K562 (cell line): ENCODE results near the gene EPHX1. TPM values are rescaled to one million over a fixed set of nuclear protein-coding genes. Genes with fewer than 3 reads are reported as not detected.
A peak's percentile ranks its signal among the peaks of the same experiment; 100 is the strongest.

Experiments used
- ATAC-seq: fragments of 200-7000 bp; cut with Tn5 transposase; 3 replicates; pipeline ENCODE4 v1.9.1; 2020; ENCODE audit warnings: moderate library complexity
- BruUV-seq: library from RNA; stranded (reverse); fragments of 400-500 nt; replicated peaks from 2 replicates; lab custom pipeline; 2021; lab: Mats Ljungman, UMichigan
- CTCF ChIA-PET: fragments of 300-600 bp; formaldehyde crosslinking; extraction: SDS; loops from one replicate; lab custom pipeline; 2021; ENCODE audit warnings: low intra/inter-chr PET ratio; lab: Yijun Ruan, JAX
- POLR2A ChIA-PET: fragments of 300-600, 350-650 bp; sonication (Branson Sonifier 250); formaldehyde crosslinking; extraction: SDS; loops from one replicate; lab custom pipeline; 2021; ENCODE audit warnings: antibody characterized with exemption, inconsistent platforms; lab: Yijun Ruan, JAX
- DNase-seq, 4 experiments: peaks; one replicate each; pipeline versions ENCODE4 v3.0.0 to v3.0.0-alpha.2; 2011 to 2018; ENCODE audit warnings: low spot score in 3 of 4, mixed read lengths in 3 of 4; ENCODE audit errors: extremely low read depth in 1 of 4
- FAIRE-seq: peaks from 2 replicates; lab custom pipeline; 2011; peaks lifted over from hg19 to GRCh38; lab: Jason Lieb, UNC
- H2AFZ ChIP-seq: 2 replicates; pipeline ENCODE4 v1.6.0; 2011; ENCODE audit warnings: low read depth, low read length, control low read depth, inconsistent platforms
- H3K27ac ChIP-seq: fragments of 200-600 bp; 3 replicates; pipeline ENCODE4 v1.8.0; 2011; ENCODE audit warnings: low read depth, mild to moderate bottlenecking, control low read depth, inconsistent platforms, low read length, moderate library complexity, mixed read lengths; ENCODE audit errors: extremely low read depth
- H3K27me3 ChIP-seq, 2 experiments: fragments of 300-600 bp in 1 of 2; 2 replicates in 1 of 2; 3 replicates in 1 of 2; pipeline versions ENCODE4 v1.6.0 to v1.8.0; 2011; ENCODE audit warnings: inconsistent platforms in 2 of 2, low read length in 2 of 2, mild to moderate bottlenecking in 1 of 2, mixed read lengths in 1 of 2, moderate library complexity in 1 of 2; ENCODE audit not compliant: control insufficient read depth in 2 of 2, insufficient read depth in 2 of 2
- H3K36me3 ChIP-seq: fragments of 300-600 bp; 3 replicates; pipeline ENCODE4 v1.8.0; 2011; ENCODE audit warnings: mild to moderate bottlenecking, low read length, inconsistent platforms; ENCODE audit not compliant: control insufficient read depth, insufficient read depth
- H3K4me1 ChIP-seq, 2 experiments: fragments of 200-600 bp in 1 of 2; replicated peaks in 1 of 2; 2 replicates in 1 of 2; 3 replicates in 1 of 2; pipeline versions ENCODE4 v1.5.1 to v1.8.0; 2011; ENCODE audit warnings: inconsistent platforms in 2 of 2, low read length in 2 of 2, mild to moderate bottlenecking in 1 of 2, mixed read lengths in 1 of 2, moderate library complexity in 1 of 2; ENCODE audit not compliant: control insufficient read depth in 2 of 2, insufficient read depth in 2 of 2
- H3K4me2 ChIP-seq: 2 replicates; pipeline ENCODE4 v1.6.1; 2011; ENCODE audit warnings: low read length, control low read depth, inconsistent platforms, mixed read lengths; ENCODE audit not compliant: insufficient read depth
- H3K4me3 ChIP-seq: fragments of 200-600 bp; sonication (generic), shearing (Covaris generic); 2 replicates; pipeline ENCODE4 v1.5.1; 2016; ENCODE audit warnings: control low read depth, inconsistent platforms
- H3K79me2 ChIP-seq: fragments of 200-600 bp; 3 replicates; pipeline ENCODE4 v1.8.0; 2011; ENCODE audit warnings: low read length, inconsistent platforms; ENCODE audit not compliant: control insufficient read depth, insufficient read depth
- H3K9ac ChIP-seq, 2 experiments: 2 replicates each; pipeline versions ENCODE4 v1.6.0 to v1.6.1; 2011; ENCODE audit warnings: low read depth in 2 of 2, low read length in 2 of 2, control low read depth in 1 of 2, inconsistent platforms in 1 of 2, mild to moderate bottlenecking in 1 of 2, mixed read lengths in 1 of 2; ENCODE audit not compliant: insufficient read depth in 1 of 2
- H3K9me1 ChIP-seq: one replicate; pipeline ENCODE4 v1.6.0; 2011; ENCODE audit warnings: inconsistent platforms, mild to moderate bottlenecking, low read length, moderate library complexity; ENCODE audit not compliant: control insufficient read depth, insufficient read depth
- H3K9me3 ChIP-seq: replicated peaks from 2 replicates; pipeline ENCODE4 v1.5.1; 2011; ENCODE audit warnings: low read depth, low read length, inconsistent platforms; ENCODE audit not compliant: control insufficient read depth, insufficient read depth
- H4K20me1 ChIP-seq: replicated peaks from 2 replicates; pipeline ENCODE4 v1.6.1; 2011; ENCODE audit warnings: low read length, inconsistent platforms, mixed read lengths; ENCODE audit not compliant: control insufficient read depth, insufficient read depth
- CBX3 ChIP-seq, 2 experiments: IDR thresholded peaks; 1 replicate in 1 of 2; 2 replicates in 1 of 2; pipeline ENCODE4 v1.6.1; 2012; ENCODE audit warnings: inconsistent platforms in 2 of 2, low read length in 2 of 2, borderline replicate concordance in 1 of 2, control low read depth in 1 of 2
- KDM1A ChIP-seq, 2 experiments: fragments of 450-650 bp; IDR thresholded peaks; 2 replicates each; pipeline ENCODE4 v1.6.1; 2016; ENCODE audit warnings: mild to moderate bottlenecking in 2 of 2
- MXI1 ChIP-seq: IDR thresholded peaks from 2 replicates; pipeline ENCODE4 v1.6.1; 2011; ENCODE audit warnings: low read depth, mild to moderate bottlenecking, improper control_type of control experiment, low read length
- NCOA1 ChIP-seq: fragments of 450-650 bp; IDR thresholded peaks from 2 replicates; pipeline ENCODE4 v1.6.1; 2016; ENCODE audit warnings: low read depth
- PURB ChIP-seq: sonication (generic); formaldehyde crosslinking; IDR thresholded peaks from 2 replicates; pipeline ENCODE4 v1.9.0; 2021; ENCODE audit warnings: low read depth, mild to moderate bottlenecking, missing genetic modification reagents
- ZNF561 ChIP-seq: fragments of 450-650 bp; formaldehyde crosslinking; conservative IDR thresholded peaks from 2 replicates; pipeline ENCODE4 v1.4.0; 2020; ENCODE audit warnings: mild to moderate bottlenecking, moderate library complexity
- ZNF764 ChIP-seq: fragments of 250-450 bp; sonication (Bioruptor Pico); IDR thresholded peaks from 2 replicates; pipeline ENCODE4 v1.4.0; 2020; ENCODE audit warnings: low read depth, mild to moderate bottlenecking, moderate library complexity
- WGBS: fragments of 100-300 bp; shearing (Covaris generic); methylation state at CpG from one replicate; pipeline ENCODE4 v1.1.6; 2016; ENCODE audit warnings: low coverage, mixed read lengths; ENCODE audit not compliant: insufficient coverage; ENCODE audit errors: missing lambda C conversion rate; 5-methylcytosine and 5-hydroxymethylcytosine counted together
- in situ Hi-C: fragments of 300-500 bp; cut with MboI; formaldehyde crosslinking; loops from 4 replicates; pipeline ENCODE4 v1.15.0; 2018; ENCODE audit warnings: inconsistent platforms, mixed read lengths
- intact Hi-C: fragments of 100-400 bp; cut with micrococcal nuclease; formaldehyde crosslinking; loops from 2 replicates; pipeline ENCODE4 v1.14.2; 2022
- polyA plus RNA-seq, 8 experiments: library from polyadenylated mRNA; depleted of rRNA in 4 of 8; stranded (reverse) in 5 of 8; unstranded in 3 of 8; fragments of >200 nt; fragmentation: Nextera tagmentation in 2 of 8; fragmentation: Illumina TruSeq in 1 of 8; extraction: Ambion mirVana in 2 of 8; extraction: Trizol in 1 of 8; gene quantifications; 2 replicates each; pipeline versions ENCODE4 v1.2.1 to v1.2.3, GENCODE V29; 2011 to 2014; ENCODE audit warnings: inconsistent platforms in 1 of 8, missing spikeins in 1 of 8
- total RNA-seq, 7 experiments: library from RNA; depleted of rRNA in 6 of 7; stranded (reverse); fragments of >200 nt in 6 of 7; fragmentation: Illumina TruSeq in 2 of 7; extraction: Trizol in 2 of 7; gene quantifications; 2 replicates each; pipeline versions ENCODE4 v1.2.1 to v1.2.3, GENCODE V29; 2011 to 2021; ENCODE audit warnings: low replicate concordance in 1 of 7
- TF ChIP-seq, protein P1 (sequence below): fragments of 200-800 bp; sonication (Bioruptor generic); IDR thresholded peaks from 2 replicates; pipeline ENCODE4 v1.6.1; 2017; ENCODE audit warnings: missing genetic modification characterization, missing compliant biosample characterization

EPHX1 gene
- total and polyA plus RNA-seq, 9 of the 15 experiments (the other 6 are each of a cell fraction or from before 2014, with no cell fraction given): 0.21 to 27.0 (median 6.7) TPM

DNA sequence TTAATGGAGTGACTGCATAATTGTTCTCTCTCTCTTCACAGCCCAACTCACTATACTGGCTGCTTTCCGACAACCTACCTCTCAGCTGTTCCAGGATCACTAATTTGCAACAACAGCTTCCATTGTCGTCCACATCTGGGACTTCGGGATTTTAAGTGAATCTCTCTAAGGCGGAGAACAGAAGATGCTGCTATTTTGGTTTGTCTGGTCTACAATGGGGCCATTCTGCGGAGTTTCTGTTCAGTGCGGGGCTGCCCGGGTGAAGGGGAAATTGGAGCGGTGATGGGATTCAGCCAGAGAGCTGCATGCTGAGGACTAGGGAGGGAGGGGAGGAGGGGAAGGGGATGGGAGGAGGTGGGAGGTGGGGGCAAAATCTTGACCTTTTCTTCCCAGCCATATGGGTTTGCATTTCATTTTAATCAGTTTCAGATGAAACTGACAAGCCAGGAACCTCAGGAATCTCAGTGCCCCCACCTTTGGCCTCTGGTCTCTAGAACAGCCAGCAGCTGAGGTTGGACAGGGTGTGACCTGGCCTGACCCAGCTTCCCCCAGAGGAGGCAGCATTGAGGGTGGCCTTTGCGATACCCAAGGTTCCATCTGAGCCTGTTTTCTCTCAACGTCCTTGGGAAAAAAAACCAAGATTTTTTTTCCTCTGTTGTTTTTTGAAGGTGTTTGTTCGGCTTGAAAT is 39.2 kb upstream of the EPHX1 start:
- no peaks in the 10 kb centered on the region for H4K20me1 ChIP-seq
- no peak overlapping the region for H3K9ac ChIP-seq
- H2AFZ ChIP-seq: no peak overlapping the region
- peaks cover 15 to 31% of the 10 kb centered on the region in 2 experiments for H3K4me1 ChIP-seq
- ChIA-PET POLR2A (interaction anchor here (0.7 to 1.0 kb wide), 2 partner anchors 12 to 296 kb away, joined by 3 to 5 read pairs; no protein-coding TSS in a partner anchor), CTCF (interaction anchor here (0.6 to 5.3 kb wide), 6 partner anchors 121 to 329 kb away, joined by 3 to 53 read pairs (median 3); no protein-coding TSS in a partner anchor)
- 0 out of 4 replicates have a peak, but pooled peaks of 1 of the 2 experiments have one; percentile 25 for TF ChIP-seq KDM1A (IDR thresholded peaks at IDR 0.05)
- TF ChIP-seq MXI1: no peak
- H3K4me3 ChIP-seq: no peak overlapping the region
- no peaks in the 10 kb centered on the region for H3K36me3 ChIP-seq
- no peak for DNase-seq
- BruUV-seq: no TSS peak
- WGBS: 63% methylated on average over 10 of the region's 11 CpGs
- intact Hi-C loops (loop anchor here (5.0 kb wide), 1 partner anchor 108 kb away; no protein-coding TSS in a partner anchor), in situ Hi-C loops (no loop called here)
- no peak for FAIRE-seq
- H3K27me3 ChIP-seq: no peaks in the 10 kb centered on the region
- no peaks in the 10 kb centered on the region for H3K79me2 ChIP-seq
- no peak overlapping the region for H3K27ac ChIP-seq
- no peak for ATAC-seq
- H3K4me2 ChIP-seq: no peak overlapping the region
- no peaks in the 10 kb centered on the region for H3K9me3 ChIP-seq
- no peaks in the 10 kb centered on the region for H3K9me1 ChIP-seq

DNA sequence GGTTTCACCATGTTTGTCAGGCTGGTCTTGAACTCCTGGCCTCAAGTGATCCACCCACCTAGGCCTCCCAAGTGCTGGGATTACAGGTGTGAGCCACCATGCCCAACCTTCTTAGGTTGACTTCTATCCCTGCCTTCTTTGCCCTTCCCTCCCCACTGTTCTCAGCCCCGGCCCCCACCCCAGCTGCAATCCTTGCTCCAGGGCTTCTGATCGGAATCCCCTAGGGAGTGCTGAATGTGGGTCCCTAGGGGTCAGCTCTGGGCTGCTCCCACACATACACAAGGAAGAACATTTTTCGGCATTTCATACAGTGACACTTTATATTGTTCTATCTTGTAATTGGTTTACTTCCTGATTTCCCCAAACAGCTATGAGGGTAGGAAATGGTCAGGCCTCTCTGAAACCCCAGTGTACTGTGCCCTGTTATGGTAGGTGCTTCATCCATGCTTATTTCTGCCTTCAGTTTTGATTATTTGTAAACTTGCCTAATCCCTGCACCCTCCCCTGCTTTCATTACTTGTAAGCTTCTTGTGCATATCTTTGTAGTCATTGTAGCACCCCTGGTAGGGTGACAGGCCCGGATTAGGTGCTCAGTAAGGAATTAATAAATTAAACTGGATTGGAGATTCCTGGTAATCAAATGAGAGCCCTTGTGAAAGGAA is 38.1 kb upstream of the EPHX1 start:
- Histone ChIP-seq H3K9ac (no peak overlapping the region), H3K4me3 (no peak overlapping the region), H2AFZ (peak overlapping the region; percentile 69; the same call in 1 of the 2 replicates), H4K20me1 (no peaks in the 10 kb centered on the region), H3K27ac (no peak overlapping the region), H3K4me1 (peaks cover 13 to 29% of the 10 kb centered on the region in 2 experiments), H3K36me3 (no peaks in the 10 kb centered on the region), H3K4me2 (no peak overlapping the region), H3K27me3 (no peaks in the 10 kb centered on the region), H3K9me3 (no peaks in the 10 kb centered on the region), H3K79me2 (no peaks in the 10 kb centered on the region; the same call in 2 of the 3 replicates), H3K9me1 (no peaks in the 10 kb centered on the region)
- in situ Hi-C loops: no loop called here
- no TSS peak for BruUV-seq
- ATAC-seq (no peak; the same call in 2 of the 3 replicates), FAIRE-seq (no peak), DNase-seq (no peak)
- ChIA-PET POLR2A (interaction anchor here (1.1 to 1.5 kb wide), 3 partner anchors 22 to 300 kb away, joined by 3 to 4 read pairs (median 3); no protein-coding TSS in a partner anchor), CTCF (interaction anchor here (0.6 to 5.3 kb wide), 8 partner anchors 60 to 350 kb away, joined by 3 to 53 read pairs (median 3); no protein-coding TSS in a partner anchor)
- WGBS: 59% methylated on average over 4 of the region's 4 CpGs
- TF ChIP-seq ZNF561 (CRISPR knock-in tag): no peak
- no peak for TF ChIP-seq CBX3 (IDR thresholded peaks at IDR 0.05; ENCODE audit: borderline replicate concordance in 1 of 2, low read length in 2 of 2)
- TF ChIP-seq NCOA1: no peak
- TF ChIP-seq, protein P1, sequence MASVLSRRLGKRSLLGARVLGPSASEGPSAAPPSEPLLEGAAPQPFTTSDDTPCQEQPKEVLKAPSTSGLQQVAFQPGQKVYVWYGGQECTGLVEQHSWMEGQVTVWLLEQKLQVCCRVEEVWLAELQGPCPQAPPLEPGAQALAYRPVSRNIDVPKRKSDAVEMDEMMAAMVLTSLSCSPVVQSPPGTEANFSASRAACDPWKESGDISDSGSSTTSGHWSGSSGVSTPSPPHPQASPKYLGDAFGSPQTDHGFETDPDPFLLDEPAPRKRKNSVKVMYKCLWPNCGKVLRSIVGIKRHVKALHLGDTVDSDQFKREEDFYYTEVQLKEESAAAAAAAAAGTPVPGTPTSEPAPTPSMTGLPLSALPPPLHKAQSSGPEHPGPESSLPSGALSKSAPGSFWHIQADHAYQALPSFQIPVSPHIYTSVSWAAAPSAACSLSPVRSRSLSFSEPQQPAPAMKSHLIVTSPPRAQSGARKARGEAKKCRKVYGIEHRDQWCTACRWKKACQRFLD (CRISPR knock-in tag): 0 out of 2 replicates have a peak, but pooled peaks have one; percentile 26
- no peak for TF ChIP-seq ZNF764 (CRISPR knock-in tag)
- no peak for TF ChIP-seq PURB (CRISPR knock-in tag)
- intact Hi-C loops: loop anchor here (1.0 to 5.0 kb wide), 4 partner anchors 109 to 297 kb away; no protein-coding TSS in a partner anchor
